GM08714 (cell line): ENCODE results near the gene EGFR.

Source experiments
- H3K4me3 ChIP-seq: fragments of 200-500 bp; sonication (Bioruptor generic); 2 replicates; pipeline ENCODE4 v1.5.1; 2014; ENCODE audit warnings: mild to moderate bottlenecking, low read length, inconsistent platforms
- ZNF274 ChIP-seq: IDR thresholded peaks from 2 replicates; pipeline ENCODE4 v1.6.1; 2012; ENCODE audit warnings: mild to moderate bottlenecking, low read depth, low read length

The EGFR gene

GRCh38 chr7:55056577-55057480 lies 38.0 kb downstream of the EGFR start:
- H3K4me3 ChIP-seq, result no peak overlapping the region

DNA sequence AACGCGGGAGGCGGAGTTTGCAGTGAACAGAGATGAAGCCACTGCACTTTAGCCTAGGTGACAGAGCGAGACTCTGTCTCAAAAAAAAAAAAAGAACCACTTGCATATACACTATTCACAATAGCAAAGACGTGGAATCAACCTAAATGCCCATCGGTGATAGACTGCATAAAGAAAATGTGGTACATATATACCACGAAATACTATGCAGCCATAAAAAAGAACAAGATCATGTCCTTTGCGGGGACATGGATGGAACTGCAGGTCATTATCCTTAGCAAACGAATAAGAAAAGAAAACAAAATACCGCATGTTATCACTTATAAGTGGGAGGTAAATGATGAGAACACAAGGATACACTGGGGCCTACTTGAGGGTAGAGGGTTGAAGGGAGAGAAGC lies 39.5 kb downstream of the EGFR start:
- TF ChIP-seq ZNF274, result no peak
- H3K4me3 ChIP-seq, result no peak overlapping the region

More at GRCh38 chr7:55056577-55057480, 38.0 kb downstream of the EGFR start:
- no peak for TF ChIP-seq ZNF274

DNA sequence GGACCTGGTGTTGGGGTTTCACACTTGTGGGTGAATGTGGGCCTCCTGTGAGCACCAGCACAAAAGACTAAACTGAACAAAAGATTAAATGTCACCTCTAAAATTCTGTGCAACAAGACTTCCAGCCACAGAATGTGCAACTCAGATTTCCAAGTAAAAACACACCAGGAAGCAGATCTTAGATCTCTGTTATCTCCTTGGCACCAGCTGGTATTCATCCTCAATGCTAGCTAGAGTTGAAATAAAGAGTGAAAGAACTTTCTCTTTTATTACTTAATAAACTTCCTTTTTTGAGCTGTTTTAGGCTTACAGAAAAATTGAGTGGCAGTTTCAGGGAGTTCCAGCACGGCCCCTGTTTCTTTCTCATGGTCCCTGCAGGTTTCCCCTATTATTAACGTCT lies 40.2 kb downstream of the EGFR start:
- no peak for TF ChIP-seq ZNF274
- H3K4me3 ChIP-seq, result no peak overlapping the region

- no peak overlapping the region for H3K4me3 ChIP-seq
- TF ChIP-seq ZNF274, result no peak
These were observed 41.3 kb downstream of the EGFR start for GRCh38 chr7:55060085-55060484.

GRCh38 chr7:55060636-55061022 lies 41.8 kb downstream of the EGFR start:
- TF ChIP-seq ZNF274, result no peak
- no peak overlapping the region for H3K4me3 ChIP-seq

DNA sequence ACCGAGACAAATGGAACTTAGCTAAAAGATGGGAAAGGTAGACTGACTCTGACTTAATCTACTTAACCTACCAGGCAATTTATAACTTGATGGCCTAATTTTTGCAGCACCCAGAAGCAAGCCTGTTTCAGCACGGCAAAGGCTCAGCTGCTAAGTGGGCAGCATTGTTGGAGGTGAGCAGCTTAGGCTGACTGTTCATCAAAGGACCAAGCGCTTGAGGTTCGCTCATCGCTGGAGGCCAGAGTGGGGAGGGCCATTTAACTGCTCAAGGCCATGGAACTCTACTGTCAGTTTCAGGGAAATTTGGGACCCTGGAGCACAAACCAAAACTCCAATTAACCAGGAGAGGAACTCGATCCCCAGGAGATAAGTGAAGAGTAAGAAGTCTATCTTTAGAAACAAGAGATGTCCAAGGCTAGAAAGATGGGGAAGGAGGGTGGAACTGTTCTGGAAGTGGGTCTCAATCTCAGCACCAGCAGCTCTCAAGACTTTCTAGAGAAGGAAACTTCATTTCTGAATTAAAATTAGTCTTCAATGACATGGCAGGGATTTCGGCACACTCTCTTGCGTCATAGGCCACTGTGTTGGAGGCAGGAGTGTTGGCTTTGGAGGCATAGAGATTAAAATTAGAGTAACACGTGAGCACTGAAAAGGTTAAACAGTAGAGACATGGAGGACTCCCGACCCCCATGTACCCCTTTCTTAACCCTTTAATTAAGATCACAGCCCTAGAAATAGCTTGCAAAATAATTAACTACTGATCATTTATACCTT lies 43.1 kb downstream of the EGFR start:
- no peak for TF ChIP-seq ZNF274
- no peak overlapping the region for H3K4me3 ChIP-seq

DNA sequence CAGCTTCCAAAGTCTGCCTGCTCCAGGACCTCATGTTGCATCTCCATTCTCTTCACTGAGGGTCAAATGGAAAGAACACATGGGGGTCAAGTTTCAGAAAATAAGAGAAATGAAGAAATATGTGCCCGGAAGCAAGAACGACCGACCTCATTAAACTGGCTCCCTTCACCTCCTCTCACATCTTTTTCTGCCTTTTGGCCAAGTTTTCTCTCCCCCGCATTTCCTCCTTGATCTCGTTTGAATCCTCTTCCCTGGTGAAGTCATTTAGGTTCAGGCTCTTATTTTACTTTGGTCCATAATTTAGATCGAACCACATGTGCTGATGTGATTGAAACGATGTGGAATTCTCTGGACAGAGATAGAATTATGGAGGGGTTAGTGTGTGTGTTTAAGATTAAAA lies 44.2 kb downstream of the EGFR start:
- TF ChIP-seq ZNF274, result no peak
- H3K4me3 ChIP-seq, result no peak overlapping the region

- H3K4me3 ChIP-seq, result no peak overlapping the region
- no peak for TF ChIP-seq ZNF274
These were observed 44.8 kb downstream of the EGFR start for GRCh38 chr7:55063633-55064032.

- H3K4me3 ChIP-seq, result no peak overlapping the region
- no peak for TF ChIP-seq ZNF274
These were observed 46.3 kb downstream of the EGFR start for GRCh38 chr7:55065079-55065478.

GRCh38 chr7:55065511-55066229 lies 46.9 kb downstream of the EGFR start:
- TF ChIP-seq ZNF274, result no peak
- no peak overlapping the region for H3K4me3 ChIP-seq

- TF ChIP-seq ZNF274, result no peak
- H3K4me3 ChIP-seq, result no peak overlapping the region
These were observed 47.7 kb downstream of the EGFR start for GRCh38 chr7:55066524-55066923.

DNA sequence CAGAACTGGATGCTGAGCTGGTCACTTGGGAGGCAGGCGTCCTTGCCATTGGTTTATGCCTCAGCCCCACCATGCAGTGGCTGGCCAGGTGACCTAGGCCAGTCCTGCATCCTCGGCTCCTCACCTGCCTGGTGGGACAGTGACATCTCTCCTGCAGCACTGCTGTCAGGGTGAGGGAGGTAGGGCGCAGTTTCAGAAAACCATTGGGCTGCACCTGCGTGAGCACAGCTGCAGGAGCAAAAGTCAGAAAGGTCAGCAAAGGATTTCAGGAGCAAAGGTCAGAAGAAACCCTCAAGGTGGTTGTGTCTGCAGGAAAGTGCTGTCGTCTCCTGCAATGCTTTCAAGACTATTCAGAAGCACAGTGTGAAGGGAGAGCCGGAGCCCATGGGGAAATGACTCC lies 48.1 kb downstream of the EGFR start:
- H3K4me3 ChIP-seq, result no peak overlapping the region
- no peak for TF ChIP-seq ZNF274

GRCh38 chr7:55067748-55068147 lies 48.9 kb downstream of the EGFR start:
- no peak overlapping the region for H3K4me3 ChIP-seq
- no peak for TF ChIP-seq ZNF274

GRCh38 chr7:55069271-55069792 lies 50.5 kb downstream of the EGFR start:
- no peak for TF ChIP-seq ZNF274
- no peak overlapping the region for H3K4me3 ChIP-seq
